ENCODE measurements around the gene MACO1. TPM values are rescaled to one million over a fixed set of nuclear protein-coding genes. Genes with fewer than 3 reads are reported as not detected.
"Not testable (repeated sequence)": the region's sequence is repeated elsewhere in the genome, so short reads cannot be mapped to it uniquely, and the experiment has no call there.

The MACO1 gene
- total RNA-seq, 1 experiment from 2014 or later = 18.5 TPM

DNA sequence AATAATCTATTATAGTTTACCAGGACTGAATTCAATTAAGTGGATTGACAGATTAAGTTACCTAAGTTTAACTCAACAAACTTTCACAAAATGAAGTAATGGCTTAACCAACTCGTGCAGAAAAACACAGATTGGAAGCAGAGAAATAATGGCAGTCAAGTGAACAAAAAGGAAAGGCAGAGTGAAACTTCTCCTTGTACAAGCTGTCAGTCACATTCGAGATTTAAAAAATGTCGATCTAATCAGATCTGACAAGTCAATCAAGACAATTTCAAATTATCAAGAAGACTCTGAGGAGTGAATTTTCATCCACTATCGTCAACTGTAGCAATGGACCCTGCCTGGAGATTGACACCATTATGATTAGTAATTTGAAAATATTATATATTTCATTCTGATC is 13.4 kb upstream of the MACO1 start:
- DNase-seq (ENCODE audit: low read depth, low spot score); in situ Hi-C loops (cut with HindIII; ENCODE audit: low pct_unique_long_range_greater_than_20kb, low sequenced_read_pairs): not testable (repeated sequence)

GRCh38 chr1:25419339-25419738 is 11.4 kb upstream of the MACO1 start:
- in situ Hi-C loops (cut with HindIII; ENCODE audit: low pct_unique_long_range_greater_than_20kb, low sequenced_read_pairs); DNase-seq (ENCODE audit: low read depth, low spot score): not testable (repeated sequence)

DNA sequence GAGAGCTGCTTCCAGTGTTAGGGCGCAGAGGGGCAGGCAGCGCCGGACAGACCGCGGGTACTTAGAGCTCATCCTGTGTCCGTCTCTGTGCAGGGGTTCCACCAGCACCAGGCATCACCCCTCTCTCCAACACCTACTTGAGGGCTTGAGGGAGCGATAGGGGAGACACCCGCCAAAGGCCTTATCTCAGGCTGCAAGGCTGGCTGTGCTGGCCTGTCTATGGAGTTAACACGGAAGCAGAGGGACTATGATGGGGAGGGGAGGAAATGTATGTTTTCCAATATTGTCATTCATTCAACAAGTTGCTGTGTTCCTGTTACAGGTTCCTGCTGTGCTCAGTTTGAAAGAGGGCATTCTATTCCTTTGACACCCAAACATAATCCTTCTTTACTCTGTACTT is 10.0 kb upstream of the MACO1 start, which contains the start of gene RHCE:
TSS of gene RHCE (minus strand) at position 111 of the 400 bp plus-strand sequence. CDS start at position 72, 39 bp downstream.
- in situ Hi-C loops (cut with HindIII; ENCODE audit: low pct_unique_long_range_greater_than_20kb, low sequenced_read_pairs) = not testable (repeated sequence)

DNA sequence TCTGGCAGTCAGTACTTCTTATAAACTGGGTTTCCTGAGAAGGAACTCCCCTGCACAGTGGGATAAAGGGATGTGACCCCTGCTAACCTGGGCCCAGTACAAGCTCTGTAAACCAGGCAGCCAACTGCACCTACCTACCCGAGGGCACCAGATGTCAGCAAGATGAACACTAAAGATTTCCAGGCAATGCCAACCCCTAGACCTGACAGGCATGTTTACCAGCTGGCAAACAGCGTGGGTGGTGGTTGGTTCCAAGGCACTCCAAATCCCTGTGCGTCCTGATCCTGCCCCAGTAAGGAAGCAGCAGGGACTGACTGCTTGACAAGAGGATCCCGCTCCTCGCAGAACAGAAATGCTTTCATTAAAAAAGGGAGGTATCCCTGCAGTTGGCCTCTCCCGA is 7.5 kb upstream of the MACO1 start:
- DNase-seq (ENCODE audit: low read depth, low spot score); in situ Hi-C loops (cut with HindIII; ENCODE audit: low pct_unique_long_range_greater_than_20kb, low sequenced_read_pairs): not testable (repeated sequence)

More for the DNA sequence above, 10.0 kb upstream of the MACO1 start, which contains the start of gene RHCE:
- not testable (repeated sequence) for DNase-seq (ENCODE audit: low read depth, low spot score)

DNA sequence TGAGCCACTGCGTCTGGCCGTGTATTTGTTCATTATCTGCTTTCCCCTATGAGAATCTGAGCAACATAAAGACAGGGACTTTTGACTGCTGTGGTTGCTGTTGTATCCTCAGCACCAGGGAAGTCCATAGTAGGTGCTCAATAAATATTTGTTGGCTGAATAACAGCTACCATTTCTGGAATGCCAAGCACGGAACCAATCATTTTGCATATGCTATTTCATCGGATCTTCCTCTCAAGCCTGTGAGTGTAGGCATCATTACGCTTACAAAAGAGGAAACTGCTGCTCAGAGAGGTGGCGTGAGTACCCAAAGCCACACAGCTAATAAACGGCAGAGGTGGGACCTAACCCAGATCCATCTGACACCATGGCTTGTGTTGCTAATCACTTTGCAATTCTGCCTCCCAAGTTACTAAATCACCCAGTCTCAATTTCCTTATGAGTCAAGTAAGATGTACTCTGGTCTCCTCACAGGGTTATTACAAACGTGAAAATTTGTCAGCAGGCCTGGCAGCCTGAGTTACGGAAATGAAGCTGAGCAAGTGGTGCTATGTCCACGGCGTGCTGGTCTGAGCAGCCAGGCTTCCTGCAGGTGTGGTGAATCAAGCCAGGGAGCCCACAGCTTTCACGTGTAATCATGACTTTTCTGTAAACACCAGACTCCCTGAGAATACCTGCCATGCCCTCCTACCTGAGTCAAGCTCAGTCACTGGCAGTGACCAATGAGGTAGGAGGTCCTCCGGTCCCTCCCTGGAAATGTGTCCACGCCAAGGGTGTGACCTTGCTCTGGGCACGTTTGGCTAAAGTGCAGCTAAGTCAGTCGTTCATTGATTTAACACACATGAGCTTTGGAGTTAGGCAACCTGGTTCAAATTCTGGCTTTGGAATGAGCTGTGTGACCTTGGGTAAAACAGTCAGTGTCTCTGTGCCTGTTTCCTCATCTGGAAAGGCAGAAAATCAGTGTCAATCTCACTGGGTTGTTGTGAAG is 5.3 kb upstream of the MACO1 start:
- no peak for DNase-seq (ENCODE audit: low read depth, low spot score)
- in situ Hi-C loops (cut with HindIII; ENCODE audit: low pct_unique_long_range_greater_than_20kb, low sequenced_read_pairs) = no loop called here

DNA sequence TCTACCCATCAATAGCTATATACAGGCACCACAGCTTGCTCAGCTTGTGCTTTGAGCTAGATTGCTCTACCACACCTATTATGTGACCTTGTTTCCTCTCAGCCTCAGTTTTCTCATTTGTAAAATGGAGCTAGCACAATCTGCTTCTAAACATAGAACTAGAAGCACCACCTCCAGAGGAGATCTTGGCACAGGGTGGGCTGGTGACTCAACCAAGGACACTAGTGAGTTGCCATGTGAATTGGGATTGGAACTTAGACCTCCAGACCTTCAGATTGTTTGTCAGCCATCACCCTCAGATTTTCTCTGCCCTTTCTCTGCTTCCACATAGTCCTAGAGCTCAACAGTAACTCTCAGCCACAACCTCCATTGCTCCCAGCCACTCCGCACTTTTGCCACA is 3.0 kb upstream of the MACO1 start:
- no peak for DNase-seq (ENCODE audit: low read depth, low spot score)
- in situ Hi-C loops (cut with HindIII; ENCODE audit: low pct_unique_long_range_greater_than_20kb, low sequenced_read_pairs) = no loop called here

DNA sequence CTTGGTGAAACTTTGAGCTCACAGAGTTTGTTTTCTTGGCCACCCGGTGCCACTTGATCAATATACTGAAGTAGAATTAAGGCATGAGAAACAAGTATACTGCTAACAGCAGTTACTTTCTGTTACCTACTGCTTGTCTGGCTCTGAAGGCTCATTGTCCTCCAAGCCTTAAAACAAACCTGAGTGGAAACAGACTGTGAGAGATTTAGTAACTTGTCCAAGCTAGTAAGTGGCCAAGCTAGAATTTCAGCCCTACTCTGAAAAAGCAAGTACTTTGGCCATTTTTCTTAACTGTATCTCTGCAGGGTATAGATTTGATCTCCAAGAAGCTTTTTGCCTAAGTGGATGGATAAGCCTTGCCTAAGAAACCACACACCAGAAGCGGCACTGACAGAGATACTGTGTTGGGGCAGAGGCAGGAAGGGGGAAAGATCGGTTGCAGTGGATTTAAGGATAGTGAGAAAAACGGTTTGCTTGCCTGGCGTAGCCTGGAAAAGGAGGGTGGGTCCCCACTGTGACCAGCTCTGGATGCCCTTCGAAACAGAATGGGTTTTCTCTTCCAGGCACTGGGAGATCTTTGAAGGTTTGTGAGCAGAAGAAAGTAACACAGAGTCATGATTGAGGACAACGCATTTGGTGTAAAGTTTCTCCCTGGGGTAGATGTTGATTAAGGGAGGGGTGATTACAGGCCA is 2.1 kb upstream of the MACO1 start:
- in situ Hi-C loops (cut with HindIII; ENCODE audit: low pct_unique_long_range_greater_than_20kb, low sequenced_read_pairs) = no loop called here
- no peak for DNase-seq (ENCODE audit: low read depth, low spot score)

DNA sequence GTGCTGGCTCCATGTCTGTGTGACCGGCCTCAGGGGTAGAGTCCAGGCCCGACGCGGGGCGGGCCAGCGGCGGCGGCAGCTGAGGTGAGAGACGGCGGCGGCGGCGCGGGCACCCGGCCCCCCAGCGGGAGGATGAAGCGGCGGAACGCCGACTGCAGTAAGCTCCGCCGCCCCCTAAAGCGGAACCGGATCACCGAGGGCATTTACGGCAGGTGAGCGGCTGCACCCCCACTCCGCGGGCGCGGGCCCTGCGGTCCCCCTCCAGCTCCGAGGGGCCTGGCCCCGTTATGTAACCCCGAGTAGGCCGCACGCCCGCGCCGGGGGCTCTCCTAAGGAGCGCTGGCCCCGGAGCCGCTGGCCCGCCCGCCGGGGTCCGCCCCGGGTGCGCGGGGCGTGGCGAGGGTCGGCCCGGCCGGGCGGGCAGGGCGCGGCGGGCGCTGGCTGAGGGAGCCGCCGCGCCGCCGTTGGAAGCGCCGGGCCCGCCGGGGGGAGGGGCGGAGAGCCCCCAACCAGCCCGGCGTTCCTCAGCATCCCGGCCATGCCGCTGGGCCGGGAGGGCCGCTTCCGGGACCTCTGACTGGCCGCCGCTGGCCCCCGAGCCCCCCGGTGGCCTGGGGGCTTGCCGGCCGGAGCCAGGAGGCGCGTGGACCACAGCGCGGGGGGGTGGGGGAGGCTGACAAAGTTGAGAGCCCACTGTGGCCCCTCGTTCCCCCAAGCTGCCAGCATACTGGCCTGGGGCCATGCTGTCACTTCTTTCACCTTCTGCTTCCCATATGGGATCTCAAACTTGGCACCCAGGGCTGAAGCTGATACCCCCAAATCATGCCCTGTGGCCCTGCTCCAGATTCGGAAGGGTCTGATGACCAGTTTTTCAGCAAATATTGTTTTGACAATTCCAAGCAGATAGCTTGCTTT is 527 bp downstream of the MACO1 start:
- DNase-seq (ENCODE audit: low read depth, low spot score) = no peak
- in situ Hi-C loops (cut with HindIII; ENCODE audit: low pct_unique_long_range_greater_than_20kb, low sequenced_read_pairs) = no loop called here

DNA sequence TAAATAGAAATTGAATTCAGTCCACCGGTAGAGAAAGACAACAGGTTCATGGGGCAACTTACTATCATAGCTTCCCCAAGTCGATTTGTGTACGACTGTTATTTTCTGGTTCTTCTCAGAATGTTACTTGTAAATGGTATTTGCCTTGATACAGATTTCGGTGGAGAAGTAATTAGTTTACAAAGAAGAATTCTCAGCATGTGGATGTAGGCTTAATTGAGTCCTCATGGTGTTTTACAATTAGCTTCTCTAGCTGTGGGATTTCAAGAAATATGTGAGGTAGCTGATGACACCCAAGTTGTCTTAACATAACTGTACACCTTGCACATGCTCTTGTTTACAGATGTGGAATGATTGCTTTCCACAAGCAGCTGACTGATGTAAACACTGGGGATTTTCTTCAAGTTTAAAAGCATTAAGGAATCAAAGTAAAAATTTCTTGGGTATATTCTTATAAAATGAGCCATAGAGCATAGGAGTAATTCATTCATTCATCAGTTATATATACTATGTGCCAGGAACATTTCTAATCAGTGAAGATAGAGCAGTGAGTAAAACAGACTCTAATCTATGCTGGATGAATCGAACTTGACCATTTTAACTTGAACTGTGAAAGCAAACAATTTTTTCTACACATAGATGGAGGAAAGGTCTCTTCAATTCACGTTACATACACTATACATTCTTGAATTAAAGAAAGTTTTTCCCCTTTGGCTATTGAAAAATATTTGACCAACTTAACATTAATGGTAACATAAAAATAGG is 1.4 kb downstream of the MACO1 start:
- in situ Hi-C loops (cut with HindIII; ENCODE audit: low pct_unique_long_range_greater_than_20kb, low sequenced_read_pairs) = no loop called here
- no peak for DNase-seq (ENCODE audit: low read depth, low spot score)

GRCh38 chr1:25432749-25433388 is 2.2 kb downstream of the MACO1 start:
- in situ Hi-C loops (cut with HindIII; ENCODE audit: low pct_unique_long_range_greater_than_20kb, low sequenced_read_pairs) = no loop called here
- no peak for DNase-seq (ENCODE audit: low read depth, low spot score)

GRCh38 chr1:25433389-25434186 is 2.9 kb downstream of the MACO1 start:
- in situ Hi-C loops (cut with HindIII; ENCODE audit: low pct_unique_long_range_greater_than_20kb, low sequenced_read_pairs) = no loop called here
- DNase-seq (ENCODE audit: low read depth, low spot score) = no peak

DNA sequence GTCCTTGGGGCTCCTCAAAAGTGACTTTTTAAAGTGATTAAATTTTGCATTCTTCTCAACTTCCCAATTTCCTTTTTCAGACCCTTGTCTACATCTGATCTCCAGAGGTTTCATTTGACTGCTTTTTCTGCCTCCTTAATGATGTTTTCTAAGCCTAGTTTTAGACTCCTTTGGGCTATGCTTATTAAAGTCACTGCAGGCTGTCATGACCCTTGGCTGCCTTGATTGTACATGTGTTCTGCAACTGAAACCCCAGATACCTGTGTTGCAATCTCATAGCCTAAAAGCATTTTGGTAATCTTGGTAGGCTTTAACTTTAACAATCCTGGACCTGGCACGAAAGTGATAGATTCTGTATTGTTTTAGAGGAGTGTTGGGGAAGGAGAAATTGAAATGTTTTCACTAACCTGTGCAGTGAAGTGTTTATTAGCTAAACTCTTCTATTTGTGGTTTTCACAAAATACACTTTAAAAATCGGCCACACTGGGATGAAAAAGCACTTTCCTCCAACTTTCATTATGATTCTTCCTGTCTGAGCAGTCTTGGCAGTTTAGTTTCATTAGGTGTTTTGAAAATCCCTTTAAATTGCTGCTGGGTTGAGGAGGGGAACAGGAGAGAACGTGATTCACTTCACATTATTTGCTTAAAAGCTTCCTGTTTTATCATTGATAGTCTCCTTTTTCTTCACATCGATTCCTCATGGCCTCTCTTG is 4.9 kb downstream of the MACO1 start:
- in situ Hi-C loops (cut with HindIII; ENCODE audit: low pct_unique_long_range_greater_than_20kb, low sequenced_read_pairs) = no loop called here

DNA sequence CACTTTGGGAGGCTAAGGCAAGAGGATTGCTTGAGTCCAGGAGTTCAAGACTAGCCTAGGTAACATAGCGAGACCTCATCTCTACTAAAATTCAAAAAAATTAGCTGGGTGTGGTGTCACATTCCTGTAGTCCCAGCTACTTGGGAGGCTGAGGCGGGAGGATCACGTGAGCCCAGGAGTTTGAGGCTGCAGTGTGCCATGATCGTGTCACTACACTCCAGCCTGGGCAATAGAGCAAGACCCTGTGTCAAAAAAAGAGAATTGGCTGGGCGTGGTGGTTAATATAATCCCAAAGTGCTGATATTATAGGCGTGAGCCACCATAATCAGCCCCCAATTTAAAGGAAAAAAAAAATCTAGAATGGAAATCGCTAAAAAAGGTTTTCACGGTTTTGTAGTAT is 7.0 kb downstream of the MACO1 start:
- DNase-seq (ENCODE audit: low read depth, low spot score) = no peak
- in situ Hi-C loops (cut with HindIII; ENCODE audit: low pct_unique_long_range_greater_than_20kb, low sequenced_read_pairs) = no loop called here

More for the DNA sequence above, 4.9 kb downstream of the MACO1 start:
- DNase-seq (ENCODE audit: low read depth, low spot score) = no peak

DNA sequence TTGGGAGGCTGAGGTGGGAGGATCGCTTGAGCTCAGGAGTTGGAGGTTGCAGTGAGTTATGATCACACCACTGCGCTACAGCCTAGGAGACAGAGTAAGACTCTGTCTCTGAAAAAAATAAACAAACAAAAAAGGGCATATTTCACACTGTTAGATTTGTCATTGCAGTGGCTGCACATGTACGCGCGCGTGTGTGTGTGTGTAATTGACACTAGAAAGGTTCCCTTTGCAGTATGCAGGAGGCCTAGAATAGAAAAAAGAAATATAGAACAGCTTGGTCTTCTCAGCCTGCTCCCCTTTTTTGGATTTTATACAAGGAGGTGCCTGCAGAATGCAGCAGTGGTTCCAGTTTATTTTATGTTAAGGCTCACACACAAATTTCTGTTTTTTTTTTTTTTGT is 8.6 kb downstream of the MACO1 start:
- in situ Hi-C loops (cut with HindIII; ENCODE audit: low pct_unique_long_range_greater_than_20kb, low sequenced_read_pairs) = no loop called here

GRCh38 chr1:25442178-25442577 is 11.5 kb downstream of the MACO1 start:
- in situ Hi-C loops (cut with HindIII; ENCODE audit: low pct_unique_long_range_greater_than_20kb, low sequenced_read_pairs) = no loop called here
- no peak for DNase-seq (ENCODE audit: low read depth, low spot score)

More for the DNA sequence above, 8.6 kb downstream of the MACO1 start:
- DNase-seq (ENCODE audit: low read depth, low spot score) = no peak
